HCT116 (cell line): ENCODE measurements around the gene SPRING1. TPM values are rescaled to one million over a fixed set of nuclear protein-coding genes. Genes with fewer than 3 reads are reported as not detected.

Experiments used
- ATAC-seq: fragments of 200-7000 bp; cut with Tn5 transposase; 2 replicates; pipeline ENCODE4 v1.9.1; 2020; ENCODE audit warnings: mild to moderate bottlenecking, moderate library complexity
- BruUV-seq: library from RNA; stranded (reverse); fragments of 400-500 nt; replicated peaks from 2 replicates; lab custom pipeline; 2021; lab: Mats Ljungman, UMichigan
- CTCF ChIA-PET: fragments of 300-600 bp; sonication (Branson Sonifier 250); formaldehyde crosslinking; loops from one replicate; lab custom pipeline; 2021; ENCODE audit warnings: antibody characterized with exemption; lab: Charles Lee
- POLR2A ChIA-PET: fragments of 300-600, 350-600 bp; sonication (Branson Sonifier 250); formaldehyde crosslinking; loops from one replicate; lab custom pipeline; 2021; ENCODE audit warnings: antibody characterized with exemption; lab: Charles Lee
- RAD21 ChIA-PET, 2 experiments: fragments of 300-600 bp; sonication (Branson Sonifier 250); formaldehyde crosslinking; loops; one replicate each; lab custom pipeline; 2023; ENCODE audit warnings: low total read pairs in 2 of 2; ENCODE audit not compliant: uncharacterized antibody in 2 of 2, unreplicated experiment in 2 of 2, low non-redundant PET in 1 of 2; lab: Charles Lee
- DNase-seq: peaks from one replicate; pipeline ENCODE4 v3.0.0-alpha.2; 2010; ENCODE audit warnings: low read depth, low spot score
- H2AFZ ChIP-seq: fragments of 200-600 bp; shearing (Covaris generic), sonication (generic); 2 replicates; pipeline ENCODE4 v1.6.1; 2017; ENCODE audit warnings: low read depth, mixed run types, mixed read lengths, antibody characterized with exemption, low read length; ENCODE audit not compliant: poor library complexity, severe bottlenecking
- H3K27ac ChIP-seq: 2 replicates; pipeline ENCODE4 v1.5.1; 2012; ENCODE audit warnings: low read depth, low read length
- H3K27me3 ChIP-seq: fragments of 200-600 bp; sonication (generic); 2 replicates; pipeline ENCODE4 v1.6.1; 2016; ENCODE audit warnings: mixed run types, low read length, mixed read lengths; ENCODE audit not compliant: insufficient read depth
- H3K36me3 ChIP-seq, 2 experiments: fragments of 200-500 bp in 1 of 2; fragments of 200-600 bp in 1 of 2; sonication (Bioruptor generic) in 1 of 2; sonication (generic) in 1 of 2; 2 replicates each; pipeline versions ENCODE4 v1.5.1 to v1.6.1; 2014 to 2016; ENCODE audit warnings: low read length in 2 of 2, inconsistent platforms in 1 of 2, mixed read lengths in 1 of 2, mixed run types in 1 of 2; ENCODE audit not compliant: insufficient read depth in 2 of 2, control insufficient read depth in 1 of 2
- H3K4me1 ChIP-seq, 2 experiments: fragments of 200-600 bp in 1 of 2; sonication (generic) in 1 of 2; 2 replicates each; pipeline versions ENCODE4 v1.5.1 to v1.6.1; 2012 to 2017; ENCODE audit warnings: low read length in 2 of 2, inconsistent platforms in 1 of 2, mild to moderate bottlenecking in 1 of 2, mixed read lengths in 1 of 2, mixed run types in 1 of 2, moderate library complexity in 1 of 2; ENCODE audit not compliant: insufficient read depth in 2 of 2, control insufficient read depth in 1 of 2
- H3K4me2 ChIP-seq: fragments of 200-600 bp; sonication (generic); 2 replicates; pipeline ENCODE4 v1.6.1; 2017; ENCODE audit warnings: mixed run types, low read length, mixed read lengths
- H3K4me3 ChIP-seq, 2 experiments: fragments of 200-600 bp in 1 of 2; sonication (generic) in 1 of 2; replicated peaks in 1 of 2; 2 replicates each; pipeline ENCODE4 v1.5.1; 2011 to 2016; ENCODE audit warnings: low read length in 2 of 2, control low read depth in 1 of 2, low read depth in 1 of 2, mild to moderate bottlenecking in 1 of 2, mixed read lengths in 1 of 2, mixed run types in 1 of 2
- H3K79me2 ChIP-seq: fragments of 200-600 bp; sonication (generic); 2 replicates; pipeline ENCODE4 v1.6.1; 2017; ENCODE audit warnings: mild to moderate bottlenecking, mixed run types, low read length, moderate library complexity, mixed read lengths; ENCODE audit not compliant: insufficient read depth
- H3K9ac ChIP-seq: fragments of 200-600 bp; sonication (generic); 2 replicates; pipeline ENCODE4 v1.6.1; 2016; ENCODE audit warnings: low read length, mixed read lengths
- H3K9me2 ChIP-seq: fragments of 200-600 bp; sonication (generic), shearing (Covaris generic); 2 replicates; pipeline ENCODE4 v1.6.1; 2017; ENCODE audit warnings: mixed run types, mild to moderate bottlenecking, moderate library complexity; ENCODE audit not compliant: insufficient read depth
- H3K9me3 ChIP-seq, 2 experiments: fragments of 200-500 bp in 1 of 2; fragments of 200-600 bp in 1 of 2; sonication (Bioruptor generic) in 1 of 2; sonication (generic) in 1 of 2; 2 replicates each; pipeline ENCODE4 v1.6.1; 2014 to 2017; ENCODE audit warnings: low read length in 2 of 2, mixed read lengths in 2 of 2, inconsistent platforms in 1 of 2, low read depth in 1 of 2, mild to moderate bottlenecking in 1 of 2, mixed run types in 1 of 2, moderate library complexity in 1 of 2; ENCODE audit not compliant: control insufficient read depth in 1 of 2, insufficient read depth in 1 of 2
- H4K20me1 ChIP-seq: fragments of 200-600 bp; sonication (generic), shearing (Covaris generic); 2 replicates; pipeline ENCODE4 v1.6.1; 2017; ENCODE audit warnings: mixed run types, mild to moderate bottlenecking, moderate library complexity; ENCODE audit not compliant: insufficient read depth
- CTCF ChIP-seq, 3 experiments: fragments of 200-600 bp in 1 of 3; sonication (generic) in 1 of 3; IDR thresholded peaks in 2 of 3; conservative IDR thresholded peaks in 1 of 3; 2 replicates each; pipeline ENCODE4 v1.5.1; 2012 to 2017; ENCODE audit warnings: low read depth in 2 of 3, low read length in 2 of 3, antibody characterized with exemption in 1 of 3, borderline replicate concordance in 1 of 3, control low read depth in 1 of 3, mild to moderate bottlenecking in 1 of 3, mixed read lengths in 1 of 3, mixed run types in 1 of 3, moderate library complexity in 1 of 3; ENCODE audit not compliant: insufficient read depth in 1 of 3
- EGR1 ChIP-seq: IDR thresholded peaks from 2 replicates; pipeline ENCODE4 v1.6.1; 2012; ENCODE audit warnings: low read depth
- ELF1 ChIP-seq: IDR thresholded peaks from 2 replicates; pipeline ENCODE4 v1.6.1; 2012; ENCODE audit warnings: low read depth, borderline replicate concordance
- EZH2phosphoT487 ChIP-seq: fragments of 200-600 bp; IDR thresholded peaks from 2 replicates; pipeline ENCODE4 v1.6.1; 2018; ENCODE audit warnings: antibody characterized with exemption, borderline replicate concordance
- JUND ChIP-seq: IDR thresholded peaks from 2 replicates; pipeline ENCODE4 v1.6.1; 2012
- SIN3A ChIP-seq: IDR thresholded peaks from 2 replicates; pipeline ENCODE4 v1.6.1; 2012; ENCODE audit warnings: low read depth
- SRF ChIP-seq: IDR thresholded peaks from 2 replicates; pipeline ENCODE4 v1.6.1; 2012; ENCODE audit warnings: low read depth
- YY1 ChIP-seq: IDR thresholded peaks from 2 replicates; pipeline ENCODE4 v1.6.1; 2011; ENCODE audit warnings: low read length, low read depth, moderate library complexity, mild to moderate bottlenecking; ENCODE audit not compliant: insufficient replicate concordance; ENCODE audit errors: extremely low read depth
- ZBTB33 ChIP-seq: IDR thresholded peaks from 2 replicates; pipeline ENCODE4 v1.6.1; 2011; ENCODE audit warnings: mild to moderate bottlenecking, low read length, moderate library complexity; ENCODE audit not compliant: insufficient replicate concordance; ENCODE audit errors: extremely low read depth
- ZFX ChIP-seq: fragments of 450-650 bp; IDR thresholded peaks from 2 replicates; pipeline ENCODE4 v1.6.1; 2017
- ZNF274 ChIP-seq: fragments of 200-500 bp; sonication (Bioruptor generic); IDR thresholded peaks from 2 replicates; pipeline ENCODE4 v1.6.1; 2014; ENCODE audit warnings: mild to moderate bottlenecking, low read depth, low read length, inconsistent platforms
- intact Hi-C: fragments of 100-400 bp; cut with micrococcal nuclease; formaldehyde crosslinking; loops from 2 replicates; pipeline ENCODE4 v1.10.0; 2022
- total RNA-seq: library from RNA; stranded (reverse); gene quantifications from one replicate; pipeline ENCODE4 v1.2.1, GENCODE V29; 2021; ENCODE audit not compliant: unreplicated experiment

Gene SPRING1
- total RNA-seq, 1 experiment from 2014 or later = 28.5 TPM

- TF ChIP-seq ZNF274 = no peak
- TF ChIP-seq SRF = no peak
- TF ChIP-seq YY1 = no peak
- TF ChIP-seq CTCF (IDR thresholded peaks at IDR 0.05 in 2 of 3, conservative IDR thresholded peaks at IDR 0.05 in 1 of 3; ENCODE audit: borderline replicate concordance in 1 of 3, insufficient read depth in 1 of 3, low read depth in 2 of 3, low read length in 2 of 3) = no peak
- TF ChIP-seq JUND = no peak
- no peak for TF ChIP-seq ZBTB33
- no peak for TF ChIP-seq ZFX
- no peak for TF ChIP-seq EZH2phosphoT487
- no peak for TF ChIP-seq SIN3A
- no peak for TF ChIP-seq EGR1
- no peak for TF ChIP-seq ELF1
- ChIA-PET RAD21 (interaction anchor here in 1 of 2 experiments (0.6 kb wide), 1 partner anchor 162 kb away, joined by 3 read pairs; no protein-coding TSS in a partner anchor), POLR2A (no interaction called here), CTCF (interaction anchor here (1.6 to 1.9 kb wide), 2 partner anchors 16 to 551 kb away, joined by 3 to 4 read pairs; no protein-coding TSS in a partner anchor)
- Histone ChIP-seq H3K4me3 (no peak overlapping the region), H3K36me3 (no peaks in the 10 kb centered on the region), H2AFZ (no peak overlapping the region), H3K4me1 (peaks cover 0 to 6% of the 10 kb centered on the region in 2 experiments; a peak in 1 of 4 replicates), H3K27me3 (no peaks in the 10 kb centered on the region), H3K9me2 (no peaks in the 10 kb centered on the region), H3K27ac (no peak overlapping the region), H3K4me2 (no peak overlapping the region), H3K9ac (no peak overlapping the region), H3K9me3 (no peaks in the 10 kb centered on the region), H3K79me2 (no peaks in the 10 kb centered on the region), H4K20me1 (no peaks in the 10 kb centered on the region)
- intact Hi-C loops = loop anchor here (10.0 kb wide), 1 partner anchor 418 kb away; the partner anchor contains the start of gene MED13L
- DNase-seq = no peak
- no TSS peak for BruUV-seq
- ATAC-seq = no peak
These were observed 45.3 kb downstream of the SPRING1 start for GRCh38 chr12:116692605-116693004.
